Mucosa of rectum (tissue), 2 donors: Measurements from ENCODE around the gene GPR3.
"Not testable (repeated sequence)": the region's sequence is repeated elsewhere in the genome, so short reads cannot be mapped to it uniquely, and the experiment has no call there.

Experiments
- H3K27ac ChIP-seq, 2 donors: one replicate each; pipeline ENCODE4 v1.7.0; 2013; ENCODE audit warnings: inconsistent platforms in 2 of 2, low read depth in 2 of 2, low read length in 2 of 2
- H3K27me3 ChIP-seq, 2 donors: one replicate each; pipeline ENCODE4 v1.7.0; 2013; ENCODE audit warnings: low read length in 2 of 2; ENCODE audit not compliant: control insufficient read depth in 2 of 2, insufficient read depth in 2 of 2
- H3K36me3 ChIP-seq, 2 donors: one replicate each; pipeline ENCODE4 v1.7.0; 2013; ENCODE audit warnings: low read length in 2 of 2; ENCODE audit not compliant: control insufficient read depth in 2 of 2, insufficient read depth in 2 of 2
- H3K4me1 ChIP-seq, 2 donors: one replicate each; pipeline ENCODE4 v1.7.0; 2013; ENCODE audit warnings: low read length in 2 of 2, mild to moderate bottlenecking in 1 of 2; ENCODE audit not compliant: control insufficient read depth in 2 of 2, insufficient read depth in 2 of 2
- H3K4me3 ChIP-seq, 2 donors: one replicate each; pipeline ENCODE4 v1.7.0; 2013; ENCODE audit warnings: low read length in 2 of 2
- H3K9ac ChIP-seq, 2 donors: one replicate each; pipeline ENCODE4 v1.7.0; 2013; ENCODE audit warnings: low read length in 2 of 2, low read depth in 1 of 2, mild to moderate bottlenecking in 1 of 2
- H3K9me3 ChIP-seq, 2 donors: one replicate each; pipeline ENCODE4 v1.7.0; 2013; ENCODE audit warnings: low read length in 2 of 2; ENCODE audit not compliant: control insufficient read depth in 2 of 2
- donor health status: healthy.
- donor health status: Normal muscosa, but diverticular disease.

The GPR3 gene

GRCh38 chr1:27428316-27429028, 36.0 kb downstream of the GPR3 start:
- Histone ChIP-seq H3K4me3 (peak overlapping the region in 1 of 2 donors; percentile 13), H3K27ac (peak overlapping the region; percentile 23 to 57), H3K36me3 (peaks cover 29 to 34% of the 10 kb centered on the region in 2 donors), H3K9ac (peak overlapping the region in 1 of 2 donors; percentile 5), H3K27me3 (no peaks in the 10 kb centered on the region), H3K4me1 (peaks cover 10 to 15% of the 10 kb centered on the region in 2 donors), H3K9me3 (no peaks in the 10 kb centered on the region)

DNA sequence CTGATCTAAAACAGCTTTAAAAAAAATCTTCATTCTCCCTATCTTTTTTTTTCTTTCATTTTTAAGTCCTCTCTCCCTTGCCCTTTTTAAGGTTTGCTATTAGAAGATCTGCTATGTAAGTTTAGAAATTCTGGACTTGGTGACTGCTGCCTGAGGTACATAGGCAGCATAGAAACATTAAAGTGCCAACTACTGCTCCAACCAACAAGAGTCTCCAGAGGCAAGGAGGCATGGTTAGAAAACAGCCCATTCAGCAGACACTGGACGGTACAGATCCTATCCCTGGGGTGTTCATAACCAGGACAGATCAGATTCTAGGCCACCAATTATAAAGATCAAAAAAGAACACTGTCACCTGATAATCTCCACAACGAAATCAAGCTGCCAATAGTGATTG, 36.6 kb downstream of the GPR3 start:
- peaks cover 10 to 16% of the 10 kb centered on the region in 2 donors for H3K4me1 ChIP-seq
- no peak overlapping the region for H3K4me3 ChIP-seq
- peaks cover 27 to 30% of the 10 kb centered on the region in 2 donors for H3K36me3 ChIP-seq
- peak overlapping the region; percentile 48 to 57 for H3K27ac ChIP-seq
- H3K27me3 ChIP-seq = no peaks in the 10 kb centered on the region
- no peaks in the 10 kb centered on the region for H3K9me3 ChIP-seq
- no peak overlapping the region for H3K9ac ChIP-seq

DNA sequence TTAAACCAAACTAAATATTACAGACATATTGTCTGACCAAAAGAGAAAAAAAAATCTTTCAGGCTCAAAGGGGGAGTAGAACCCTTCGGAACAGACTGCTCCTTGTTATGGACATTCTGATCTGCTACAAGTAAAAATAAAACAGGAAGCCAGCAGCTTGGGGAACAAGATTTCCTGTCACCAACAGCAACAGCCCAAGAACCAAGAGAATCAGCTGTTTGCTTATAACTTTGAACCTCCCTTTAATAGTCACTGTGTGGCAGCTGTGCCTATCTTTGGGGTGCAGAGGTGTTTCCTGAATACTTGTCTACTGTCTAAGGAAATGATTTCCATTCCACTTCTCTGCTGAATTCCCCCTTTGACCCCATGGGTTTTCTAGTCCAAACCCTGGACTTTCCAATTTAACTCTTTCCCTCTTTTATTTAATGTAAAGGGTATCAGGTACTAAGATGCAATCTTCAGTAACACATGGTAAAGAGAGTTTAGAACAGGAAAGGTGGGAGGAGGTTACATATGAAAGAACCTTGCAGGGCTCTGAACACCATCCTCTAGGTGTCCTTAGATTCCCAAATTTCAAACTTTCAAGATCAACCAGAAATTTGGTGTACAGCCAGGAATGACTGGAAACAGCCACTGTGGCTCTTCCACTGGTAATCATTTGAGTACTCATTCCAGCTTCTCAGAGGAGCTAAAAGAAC, 38.6 kb downstream of the GPR3 start:
- Histone ChIP-seq H3K9me3 (no peaks in the 10 kb centered on the region), H3K4me3 (no peak overlapping the region), H3K9ac (peak overlapping the region in 1 of 2 donors; percentile 38), H3K27ac (peak overlapping the region; percentile 46 to 75), H3K27me3 (no peaks in the 10 kb centered on the region), H3K4me1 (peaks cover 25 to 33% of the 10 kb centered on the region in 2 donors), H3K36me3 (peaks cover 20 to 24% of the 10 kb centered on the region in 2 donors)

GRCh38 chr1:27431601-27431940, 39.1 kb downstream of the GPR3 start:
- Histone ChIP-seq H3K27ac (peak overlapping the region; percentile 46 to 75), H3K4me3 (no peak overlapping the region), H3K27me3 (no peaks in the 10 kb centered on the region), H3K4me1 (peaks cover 29 to 38% of the 10 kb centered on the region in 2 donors), H3K9me3 (no peaks in the 10 kb centered on the region), H3K9ac (peak overlapping the region in 1 of 2 donors; percentile 38), H3K36me3 (peaks cover 17 to 21% of the 10 kb centered on the region in 2 donors)

- H3K36me3 ChIP-seq = peaks cover 10% of the 10 kb centered on the region in 2 donors
- not testable (repeated sequence) for H3K27me3 ChIP-seq, H3K27ac ChIP-seq, H3K9me3 ChIP-seq, H3K4me3 ChIP-seq, H3K9ac ChIP-seq
- H3K4me1 ChIP-seq = peaks cover 38 to 46% of the 10 kb centered on the region in 2 donors
Measured at GRCh38 chr1:27432725-27433124, 40.3 kb downstream of the GPR3 start.

DNA sequence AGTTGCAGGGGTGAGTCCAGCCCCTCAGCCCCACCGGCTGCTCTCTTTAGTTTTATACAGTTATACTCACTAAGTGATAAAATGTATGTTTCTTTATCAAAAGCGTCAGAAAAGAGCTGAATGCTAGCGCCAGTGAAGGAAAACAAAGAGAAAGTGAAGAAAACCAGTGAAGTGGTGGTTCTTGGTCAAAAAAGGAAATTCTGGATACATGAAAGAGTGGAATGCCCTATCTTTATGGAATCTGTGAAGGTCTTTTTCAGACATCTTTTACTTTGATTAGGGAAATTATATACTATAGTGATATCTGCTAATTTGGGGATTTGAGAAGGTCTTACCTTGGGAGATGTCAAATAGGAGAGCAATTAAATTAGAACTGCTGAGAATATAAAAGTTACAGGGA, 41.3 kb downstream of the GPR3 start:
- no peak overlapping the region for H3K4me3 ChIP-seq
- peaks cover under 1 to 1% of the 10 kb centered on the region in 2 donors for H3K36me3 ChIP-seq
- no peak overlapping the region for H3K27ac ChIP-seq
- no peaks in the 10 kb centered on the region for H3K27me3 ChIP-seq
- no peak overlapping the region for H3K9ac ChIP-seq
- no peaks in the 10 kb centered on the region for H3K9me3 ChIP-seq
- H3K4me1 ChIP-seq = peaks cover 46 to 51% of the 10 kb centered on the region in 2 donors

DNA sequence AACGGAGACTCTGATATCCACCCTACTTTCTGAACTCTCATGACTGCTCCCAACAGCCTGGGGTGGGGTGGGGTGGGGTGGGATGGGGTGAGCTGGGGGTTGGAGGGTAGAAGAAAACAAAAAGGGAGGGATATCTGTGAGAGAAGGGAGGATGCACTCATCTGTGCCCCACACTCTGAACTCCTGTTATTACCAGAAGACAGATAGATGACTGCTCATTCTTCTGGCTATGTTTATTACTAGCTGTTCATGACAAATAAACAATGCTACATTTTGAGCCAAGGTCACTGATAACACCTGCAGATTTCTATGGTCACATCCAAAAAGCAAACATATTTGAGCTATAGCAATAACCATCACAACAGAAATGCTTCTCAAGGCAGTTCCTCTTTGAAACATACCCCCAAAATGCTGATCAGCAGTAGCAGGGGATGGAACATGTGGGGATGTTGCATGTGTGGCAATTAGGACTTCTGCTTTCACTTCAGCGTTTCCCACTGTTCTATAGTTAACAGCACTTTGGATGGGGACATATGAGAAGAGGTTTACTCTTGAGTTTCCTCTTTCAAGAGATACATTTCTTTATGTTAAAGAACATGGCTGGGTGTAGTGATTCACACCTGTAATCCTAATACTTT, 43.3 kb downstream of the GPR3 start:
- no peaks in the 10 kb centered on the region for H3K36me3 ChIP-seq
- no peaks in the 10 kb centered on the region for H3K9me3 ChIP-seq
- peak overlapping the region; percentile 27 to 30 for H3K4me3 ChIP-seq
- peaks cover 47 to 61% of the 10 kb centered on the region in 2 donors for H3K4me1 ChIP-seq
- peak overlapping the region; percentile 2 to 44 for H3K9ac ChIP-seq
- no peaks in the 10 kb centered on the region for H3K27me3 ChIP-seq
- H3K27ac ChIP-seq = peak overlapping the region; percentile 84 to 91

DNA sequence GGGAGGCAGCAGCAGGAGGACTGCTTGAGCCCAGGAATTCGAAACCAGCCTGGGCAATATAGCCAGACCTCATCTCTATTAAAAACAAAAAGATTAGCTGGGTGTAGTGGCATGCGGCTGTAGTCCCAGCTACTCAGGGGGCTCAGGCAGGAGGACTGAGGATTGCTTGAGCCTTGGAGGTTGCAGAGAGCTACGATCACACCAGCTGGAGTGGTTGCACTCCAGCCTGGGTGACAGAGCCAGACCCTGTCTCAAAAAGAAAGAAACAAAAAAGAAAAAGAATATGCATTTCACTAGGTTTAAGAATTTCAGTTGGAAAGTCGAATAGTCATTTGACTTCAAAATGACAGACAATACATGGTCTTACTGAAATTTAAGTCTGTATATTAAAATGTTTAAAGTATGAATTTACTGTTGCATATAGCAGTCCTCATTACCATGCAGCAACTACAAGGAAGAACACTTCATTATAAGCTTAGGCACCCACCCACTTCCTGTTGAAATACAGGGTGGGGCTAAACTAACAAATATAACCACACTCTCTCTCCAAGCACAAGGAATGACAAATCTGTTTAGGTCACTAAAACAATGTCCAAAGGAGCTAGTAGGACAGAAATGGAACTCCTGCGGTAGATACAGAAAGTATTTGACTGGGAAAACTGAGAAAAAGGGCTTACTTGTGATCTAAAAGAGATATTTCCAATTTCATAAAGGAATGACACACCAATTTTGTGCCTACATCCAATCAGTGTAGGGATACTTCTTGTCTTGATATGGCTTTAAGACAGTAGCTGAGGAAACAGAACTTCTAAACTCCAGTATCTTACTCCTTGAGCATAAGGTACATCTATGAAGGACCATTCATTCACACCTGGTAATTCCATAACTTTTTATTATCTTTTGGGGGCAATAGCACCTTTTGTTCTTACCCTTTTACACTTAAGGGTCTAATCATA, 44.1 kb downstream of the GPR3 start:
- Histone ChIP-seq H3K36me3 (no peaks in the 10 kb centered on the region), H3K9ac (peak overlapping the region; percentile 44 to 49), H3K9me3 (no peaks in the 10 kb centered on the region), H3K27ac (peak overlapping the region; percentile 84 to 91), H3K27me3 (no peaks in the 10 kb centered on the region), H3K4me3 (peak overlapping the region; percentile 27 to 30), H3K4me1 (peaks cover 44 to 56% of the 10 kb centered on the region in 2 donors)

- Histone ChIP-seq H3K9ac (no peak overlapping the region), H3K4me3 (peak overlapping the region in 1 of 2 donors; percentile 7), H3K27me3 (no peaks in the 10 kb centered on the region), H3K27ac (peak overlapping the region; percentile 61 to 84), H3K9me3 (no peaks in the 10 kb centered on the region), H3K36me3 (no peaks in the 10 kb centered on the region), H3K4me1 (peaks cover 41 to 51% of the 10 kb centered on the region in 2 donors)
Measured at GRCh38 chr1:27438621-27439061, 46.2 kb downstream of the GPR3 start.
